ENCODE measurements around the gene MGLL. TPM values are rescaled to one million over a fixed set of nuclear protein-coding genes. Genes with fewer than 3 reads are reported as not detected.

MGLL gene
- total RNA-seq, 1 experiment from 2014 or later, result 2.0 TPM

DNA sequence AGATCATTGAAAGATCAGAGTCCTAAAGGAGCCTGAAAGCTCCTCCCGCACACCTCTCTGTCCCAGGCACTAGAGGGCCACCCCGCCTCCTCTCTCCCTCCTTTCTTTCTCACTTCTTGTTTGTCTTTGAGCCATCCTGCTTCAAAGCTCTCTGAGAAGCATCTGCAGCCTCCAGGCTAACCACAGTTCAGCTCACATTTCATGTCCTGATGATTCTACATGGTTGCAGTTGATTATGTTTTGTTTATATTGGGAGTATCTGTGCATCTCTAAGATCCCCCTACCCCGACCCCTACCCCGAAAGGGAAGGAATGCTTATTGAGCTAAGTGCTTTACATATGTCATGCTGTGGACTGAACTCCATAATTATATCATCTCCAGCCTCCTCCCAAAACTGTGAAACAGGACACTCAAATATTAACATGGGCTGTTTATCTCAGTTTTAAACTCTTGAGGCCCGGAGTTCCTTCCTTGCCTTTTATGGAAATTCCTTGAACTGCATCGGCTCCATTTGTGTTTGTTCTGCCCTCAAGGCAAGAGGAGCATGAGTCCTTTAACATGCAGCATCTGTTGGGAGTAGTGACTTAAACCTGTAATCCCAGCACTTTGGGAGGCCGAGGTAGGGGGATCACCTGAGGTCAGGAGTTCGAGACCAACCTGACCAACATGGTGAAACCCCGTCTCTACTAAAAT is 30.9 kb downstream of the MGLL start:
- no peak for DNase-seq (ENCODE audit: extremely low read depth, low read depth)

DNA sequence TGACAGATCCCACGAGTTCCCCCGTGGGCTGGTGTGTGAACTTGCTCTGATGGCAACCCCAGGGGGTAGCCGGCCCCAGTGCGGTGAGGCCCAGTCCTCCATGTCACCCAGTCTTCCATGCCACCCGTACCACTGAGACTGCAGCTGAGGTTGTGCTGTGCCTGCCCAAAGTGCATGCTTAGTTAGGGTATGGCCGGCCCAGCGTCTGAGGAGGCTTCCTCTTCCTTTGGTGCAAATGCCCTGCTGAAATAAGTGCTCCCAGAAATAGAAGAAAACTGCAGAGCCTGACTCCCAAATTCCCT is 31.5 kb downstream of the MGLL start:
- DNase-seq (ENCODE audit: extremely low read depth, low read depth), result no peak

DNA sequence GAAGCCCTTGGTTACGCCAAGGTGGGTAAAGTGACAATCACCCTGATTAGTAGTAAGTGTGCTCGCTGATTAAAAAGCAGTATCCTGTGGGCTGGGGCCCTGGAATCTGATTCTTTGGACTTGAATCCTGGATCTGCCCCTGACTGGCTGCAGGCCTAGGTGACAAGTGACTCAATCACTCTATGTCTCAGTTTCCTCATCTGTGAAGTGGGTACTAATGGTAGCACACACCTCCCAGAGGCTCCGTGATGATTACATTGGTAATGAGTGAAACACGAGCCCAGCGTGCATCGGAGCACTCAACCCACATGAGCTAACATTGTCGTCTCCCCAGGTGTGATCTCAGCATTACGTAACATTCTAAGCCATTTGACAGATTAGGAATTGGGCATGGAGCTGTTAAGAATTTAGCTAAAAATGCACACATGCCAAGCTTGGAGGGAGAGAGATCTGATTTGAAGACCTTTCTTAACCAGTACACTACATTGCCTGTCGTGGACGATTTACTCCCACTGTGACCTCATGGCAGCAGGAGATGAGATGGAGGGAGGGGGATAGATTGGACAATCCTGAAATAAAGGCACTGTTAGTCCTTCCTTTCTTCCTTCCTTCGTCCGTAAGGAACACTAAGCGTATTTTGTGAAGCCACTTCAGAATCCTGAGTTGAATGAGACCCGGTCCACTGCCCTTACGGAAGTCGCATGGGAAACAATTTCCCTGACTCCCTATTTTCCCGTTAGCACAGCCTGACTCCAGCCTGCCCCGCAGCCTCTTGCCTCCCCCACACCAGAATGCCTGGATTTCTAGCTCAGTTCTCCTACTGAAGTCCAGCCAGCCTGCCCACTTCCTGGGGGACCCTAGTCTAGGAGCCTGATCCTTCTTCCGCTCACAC is 32.1 kb downstream of the MGLL start:
- no peak for DNase-seq (ENCODE audit: extremely low read depth, low read depth)

DNA sequence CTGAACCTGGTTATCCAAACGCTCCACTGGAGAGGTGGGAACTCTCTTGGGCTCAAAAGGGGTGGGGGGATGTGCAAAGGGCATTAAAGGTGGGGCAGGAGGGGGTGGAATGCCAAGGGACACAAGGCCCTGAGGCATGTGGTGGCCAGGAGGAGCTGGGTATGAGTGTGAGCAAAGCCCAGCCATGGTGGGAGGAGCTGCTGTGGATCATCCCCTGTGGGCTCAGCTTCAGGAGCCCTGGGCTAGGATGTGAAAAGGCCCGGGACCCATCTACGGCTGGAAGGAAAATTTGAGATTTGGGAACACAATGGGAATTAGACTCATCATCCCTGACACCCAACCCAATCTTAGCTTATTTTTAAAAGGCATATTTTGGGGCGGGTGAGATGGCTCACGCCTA is 33.3 kb downstream of the MGLL start:
- DNase-seq (ENCODE audit: extremely low read depth, low read depth), result no peak

DNA sequence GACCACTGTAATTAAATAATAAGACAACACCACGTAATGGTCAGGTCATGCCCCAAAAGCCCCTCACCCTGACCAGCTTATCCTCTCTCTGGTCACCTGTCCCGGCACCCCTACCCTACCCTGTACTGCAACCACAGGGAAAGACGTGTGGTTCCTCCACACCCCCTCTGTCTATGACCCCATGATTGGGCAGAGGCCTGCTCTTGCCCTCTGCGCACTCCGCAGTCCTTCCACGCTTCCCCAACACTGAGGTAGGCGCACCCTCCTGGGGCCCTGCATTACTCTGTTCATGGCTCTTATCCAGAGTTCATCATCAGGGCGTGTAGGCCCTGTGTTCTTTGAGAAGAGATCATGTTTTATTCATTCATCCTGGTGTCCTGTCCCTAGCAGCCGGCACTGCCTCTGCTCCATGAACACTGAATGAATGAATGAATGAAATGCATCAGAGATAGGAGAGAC is 33.8 kb downstream of the MGLL start:
- no peak for DNase-seq (ENCODE audit: extremely low read depth, low read depth)

DNA sequence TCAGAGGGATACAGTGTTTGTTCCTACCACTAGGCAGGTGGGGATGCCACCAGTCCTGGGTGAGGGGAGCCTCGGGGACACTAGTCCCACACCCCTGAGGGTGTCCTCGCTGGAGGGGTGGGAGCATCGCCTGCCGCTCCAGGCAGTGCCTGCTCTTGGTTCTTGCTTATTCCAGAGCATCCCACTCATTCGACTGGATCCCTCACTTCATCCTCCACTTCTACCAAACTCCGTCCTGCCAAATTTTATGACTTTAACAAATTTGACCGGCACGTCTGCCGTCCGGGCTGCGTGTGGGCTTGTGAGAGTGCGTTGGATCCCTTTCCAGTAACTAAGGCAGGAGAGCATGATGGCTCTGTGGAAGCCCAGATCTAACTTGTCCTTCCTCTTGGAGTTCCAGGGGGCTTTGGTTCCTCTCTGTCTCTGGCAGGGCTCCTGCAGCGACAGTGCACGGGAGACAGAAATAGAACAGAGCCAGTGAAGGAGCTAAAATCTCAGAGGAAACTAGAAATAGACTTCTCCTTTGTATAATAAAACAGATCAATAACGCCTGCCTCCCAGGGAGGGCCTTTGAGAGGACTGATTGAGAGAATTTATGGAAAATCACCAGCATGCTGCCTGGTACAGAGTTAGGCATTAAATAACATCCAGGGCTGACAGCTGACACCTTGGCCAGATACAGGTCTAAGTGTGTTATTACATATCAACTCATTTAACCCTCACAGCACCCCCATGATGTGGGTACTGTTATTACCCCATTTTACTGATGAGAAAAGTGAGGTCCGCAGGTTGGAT is 34.5 kb downstream of the MGLL start:
- DNase-seq (ENCODE audit: extremely low read depth, low read depth), result no peak

DNA sequence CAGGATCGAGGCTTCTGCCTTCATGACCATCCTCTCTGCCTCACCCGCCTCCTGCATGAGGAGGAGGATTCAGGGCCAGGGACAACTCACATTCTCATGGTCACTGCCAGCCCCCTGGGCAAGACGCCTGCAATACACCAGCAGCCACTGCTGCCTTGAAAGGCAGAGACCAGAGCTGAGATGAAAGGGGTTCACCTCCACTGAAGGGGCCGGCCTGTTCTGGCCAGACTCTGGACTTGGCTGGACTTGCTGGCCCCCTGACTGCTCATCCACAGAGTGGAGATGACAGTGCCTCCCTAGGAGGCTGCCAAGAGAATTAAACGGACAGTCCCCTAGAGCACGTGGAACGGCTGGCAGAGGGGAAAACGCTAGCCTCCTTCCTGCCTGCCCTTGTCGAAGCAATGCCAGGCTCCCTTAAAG is 35.2 kb downstream of the MGLL start:
- no peak for DNase-seq (ENCODE audit: extremely low read depth, low read depth)

DNA sequence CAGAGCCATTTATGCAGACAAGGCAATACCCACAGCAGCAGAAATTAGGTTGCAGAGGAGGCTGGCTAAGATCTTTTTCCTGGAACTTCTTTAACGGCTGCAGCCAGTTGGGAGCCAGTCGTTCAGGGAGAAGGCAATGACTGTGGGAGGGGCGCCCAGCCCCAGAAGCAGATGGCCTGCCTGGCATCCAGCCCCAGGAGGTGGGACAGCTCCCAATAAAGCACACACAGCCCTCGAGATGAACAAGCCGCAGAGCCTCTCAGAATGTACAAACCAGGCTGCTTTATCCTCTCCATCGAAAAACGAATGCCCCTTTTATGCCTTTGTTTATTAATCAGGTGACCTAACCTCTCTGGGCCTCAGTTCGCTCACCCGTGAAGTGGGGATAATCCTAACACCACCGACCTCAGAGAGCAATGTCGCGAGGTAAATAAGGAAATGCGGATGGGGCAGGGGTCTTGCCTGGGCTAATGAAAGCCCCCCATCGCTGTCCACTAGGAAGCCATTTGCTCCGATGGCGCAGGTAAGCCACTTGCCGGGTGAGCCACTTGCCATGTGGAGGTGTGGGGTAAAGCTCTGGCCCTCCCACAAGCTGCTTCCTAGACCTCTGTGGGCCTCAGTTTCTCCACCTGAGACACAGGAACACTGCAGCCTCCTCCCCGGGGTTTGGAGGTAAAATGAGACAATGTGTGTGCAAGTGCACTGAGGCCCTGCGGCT is 35.8 kb downstream of the MGLL start:
- DNase-seq (ENCODE audit: extremely low read depth, low read depth), result no peak

DNA sequence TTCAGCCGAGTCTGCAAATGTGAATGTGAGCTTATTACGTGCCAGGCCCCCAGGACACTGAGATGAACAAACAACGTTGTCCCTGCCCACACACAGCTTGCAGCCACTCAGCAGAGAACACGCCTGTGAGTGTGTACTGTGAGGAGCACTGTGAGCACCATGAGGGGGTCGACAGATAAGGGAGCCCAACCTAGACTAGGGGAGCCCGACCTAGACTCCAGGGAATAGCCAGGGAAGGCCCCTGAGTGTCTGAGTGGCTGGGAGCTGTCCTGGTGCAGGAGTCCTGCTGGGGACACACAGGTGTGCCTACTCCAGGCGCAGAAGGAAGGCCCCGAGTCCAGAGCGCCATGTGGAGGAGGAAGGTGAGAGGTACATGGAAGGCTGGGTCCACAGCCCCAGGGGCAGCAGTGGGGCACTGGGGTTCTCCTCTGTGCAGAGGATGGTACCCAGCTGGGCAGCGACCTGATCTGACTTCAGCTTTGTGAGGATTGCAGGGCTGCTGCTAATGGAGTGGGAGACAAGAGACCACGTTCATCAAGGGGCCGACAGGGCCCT is 36.5 kb downstream of the MGLL start:
- DNase-seq (ENCODE audit: extremely low read depth, low read depth), result no peak

DNA sequence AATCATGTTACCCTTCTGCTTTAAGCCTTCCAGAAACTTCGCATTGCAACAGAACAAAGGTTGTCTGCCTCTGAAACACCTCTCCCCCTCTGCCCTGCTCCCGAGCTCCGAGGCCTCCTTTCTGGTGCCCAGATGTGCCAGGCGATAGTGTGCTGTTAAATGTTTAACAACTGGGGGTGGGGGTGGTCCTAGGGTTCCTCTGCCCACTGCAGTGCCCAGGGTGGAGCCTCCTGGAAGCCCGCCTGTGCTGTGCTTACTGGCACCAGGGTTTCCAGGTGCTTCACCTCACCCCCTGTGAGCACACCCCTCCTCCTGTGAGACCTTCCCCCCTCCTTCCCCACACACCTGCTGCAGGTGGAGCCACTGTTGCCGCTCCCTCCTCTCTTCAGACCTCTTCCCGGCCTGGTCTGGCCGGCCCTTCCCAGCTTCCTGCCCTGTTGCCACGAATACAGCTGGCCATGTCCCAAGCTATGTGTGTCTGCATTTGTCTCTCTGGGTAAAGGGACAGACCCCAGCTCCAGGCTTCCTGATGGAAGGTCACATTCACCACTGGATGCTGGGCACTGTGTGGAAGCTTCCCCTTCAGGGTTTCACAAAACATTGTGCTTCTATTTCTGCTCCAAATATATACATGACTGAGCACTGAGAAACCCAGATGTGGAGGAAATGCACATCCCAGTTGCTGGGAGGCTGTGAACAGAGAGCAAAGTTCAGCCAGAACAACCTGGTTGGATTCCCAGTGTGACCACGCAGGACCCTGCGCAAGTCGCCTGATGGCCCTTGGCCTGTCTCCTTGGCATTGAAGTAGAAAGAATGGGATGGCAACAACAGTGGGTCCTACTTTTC is 37.2 kb downstream of the MGLL start:
- no peak for DNase-seq (ENCODE audit: extremely low read depth, low read depth)

DNA sequence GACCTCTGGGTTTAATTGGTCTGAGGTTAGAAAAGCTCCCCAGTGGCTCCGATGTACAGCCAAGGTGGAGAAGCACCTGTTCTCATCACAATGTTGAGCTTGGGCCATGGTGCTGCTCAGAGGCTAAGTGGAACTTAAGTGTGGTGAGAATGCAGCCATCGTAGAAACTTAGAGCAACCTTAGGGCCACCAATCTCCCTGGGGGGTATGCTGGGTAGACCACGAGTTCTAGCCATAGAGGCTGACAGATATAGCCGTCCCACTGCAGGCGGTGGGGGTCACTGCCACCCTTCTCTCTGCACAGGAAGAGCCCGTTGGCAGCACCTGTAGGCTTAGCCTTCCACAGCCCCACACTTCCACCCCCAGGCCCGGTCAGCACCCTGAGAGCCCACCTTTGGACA is 38.0 kb downstream of the MGLL start:
- no peak for DNase-seq (ENCODE audit: extremely low read depth, low read depth)

DNA sequence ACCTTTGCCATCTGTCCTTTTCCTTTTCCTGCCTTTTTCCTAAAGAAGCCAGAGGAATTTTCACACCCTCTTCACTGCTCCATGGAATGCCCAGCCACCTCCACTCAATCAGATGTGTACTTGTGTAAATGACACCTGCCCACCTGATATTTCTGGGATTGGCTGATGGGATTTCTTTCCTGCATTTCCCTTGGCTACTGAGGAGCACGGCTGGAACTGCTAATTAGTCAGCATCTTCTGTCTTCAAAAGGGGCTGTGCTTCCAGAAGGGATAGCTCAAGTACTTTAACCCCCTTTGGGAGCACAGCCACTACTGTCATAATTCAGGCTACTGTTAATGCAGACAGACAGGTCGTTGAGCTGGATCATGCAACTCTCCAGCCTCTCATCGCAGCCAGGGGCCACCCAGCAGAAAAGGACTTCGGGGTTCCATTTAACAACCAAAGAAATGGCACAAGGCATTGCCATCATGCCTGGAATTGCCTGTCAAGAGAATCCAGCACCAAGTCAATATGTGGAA is 38.6 kb downstream of the MGLL start:
- DNase-seq (ENCODE audit: extremely low read depth, low read depth), result no peak

DNA sequence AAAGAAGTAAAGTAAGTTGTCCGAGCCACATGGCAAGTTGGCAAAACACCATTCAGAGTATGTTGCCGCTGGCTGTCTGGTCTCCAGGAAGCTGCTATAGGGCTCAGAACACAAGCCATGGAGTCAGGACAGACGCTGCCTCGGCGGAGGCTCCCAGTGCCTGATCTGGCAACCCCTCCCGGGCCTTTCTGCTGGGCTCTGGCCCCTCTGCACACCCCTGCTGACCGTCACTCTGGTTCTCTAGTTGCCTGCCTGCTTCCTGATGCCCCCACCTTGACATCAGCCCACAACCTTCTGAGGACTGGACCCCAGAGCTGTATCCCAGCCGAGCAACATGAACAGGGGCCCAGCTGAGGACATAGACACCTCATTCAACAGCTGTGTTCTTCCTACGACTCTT is 39.1 kb downstream of the MGLL start:
- DNase-seq (ENCODE audit: extremely low read depth, low read depth), result no peak

DNA sequence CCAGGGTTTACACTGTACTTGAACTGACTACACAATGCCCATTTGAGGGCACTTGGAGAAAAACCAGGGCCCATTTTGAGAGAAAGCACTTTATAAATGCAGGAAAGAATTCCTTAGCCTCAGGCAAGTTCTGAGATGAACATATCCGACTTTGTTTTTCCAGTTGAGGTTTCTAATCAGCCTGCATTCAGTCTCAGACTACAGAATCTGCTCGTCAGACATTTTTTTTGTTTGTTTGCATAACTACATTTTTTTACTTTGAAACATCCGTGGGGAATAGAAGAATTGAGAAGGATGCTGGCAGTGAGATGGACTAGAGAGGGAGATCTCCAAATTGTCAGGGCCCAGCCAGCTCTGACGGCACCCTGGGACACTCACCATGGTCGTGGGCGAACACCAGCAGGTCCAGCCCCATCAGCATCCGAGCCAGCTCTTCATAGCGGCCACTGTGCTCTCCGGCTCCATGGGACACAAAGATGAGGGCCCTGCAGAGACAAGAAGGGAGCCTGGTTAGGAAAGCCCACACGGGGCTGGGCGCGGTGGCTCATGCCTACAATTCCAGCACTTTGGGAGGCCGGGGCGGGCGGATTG is 40.8 kb downstream of the MGLL start:
- no peak for DNase-seq (ENCODE audit: extremely low read depth, low read depth)

DNA sequence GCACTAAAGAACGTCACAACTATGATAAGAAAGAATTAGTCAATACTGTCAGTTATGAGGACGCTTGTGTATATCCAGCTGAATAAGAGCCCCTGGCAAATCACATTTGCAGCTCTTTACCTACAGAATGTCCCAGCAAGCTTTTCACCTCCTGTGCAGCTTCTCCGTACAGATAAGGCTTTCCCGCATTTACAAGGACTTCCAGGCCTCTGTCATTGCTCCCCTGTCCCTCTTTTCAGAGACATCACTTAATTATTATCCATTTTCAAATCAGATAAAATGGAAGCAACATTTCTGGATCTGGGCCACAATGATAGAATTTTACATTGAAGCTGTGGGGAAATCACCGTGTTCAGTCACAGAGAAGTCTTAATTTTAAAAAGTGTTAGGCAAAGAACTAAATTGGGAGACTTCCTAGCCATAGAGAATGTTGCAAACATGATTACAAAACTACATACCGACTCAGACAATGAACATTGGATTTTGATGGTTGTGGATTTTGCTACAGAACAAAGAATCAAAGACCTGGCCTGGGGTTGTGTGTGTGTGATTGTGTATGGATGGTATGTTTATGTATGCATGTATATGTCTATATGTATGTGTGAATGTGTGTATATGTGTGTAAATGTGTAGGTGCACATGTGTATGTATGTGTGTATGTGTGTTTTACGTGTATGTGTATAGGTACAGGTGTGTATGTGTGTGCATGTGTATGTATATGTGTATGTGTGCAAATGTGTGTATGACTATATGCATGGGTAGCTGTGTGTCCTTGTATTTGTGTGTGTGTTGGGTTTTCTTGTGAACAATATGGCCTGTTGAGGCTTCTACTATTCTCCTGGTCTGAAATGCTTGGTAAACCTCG is 41.5 kb downstream of the MGLL start:
- DNase-seq (ENCODE audit: extremely low read depth, low read depth), result no peak

DNA sequence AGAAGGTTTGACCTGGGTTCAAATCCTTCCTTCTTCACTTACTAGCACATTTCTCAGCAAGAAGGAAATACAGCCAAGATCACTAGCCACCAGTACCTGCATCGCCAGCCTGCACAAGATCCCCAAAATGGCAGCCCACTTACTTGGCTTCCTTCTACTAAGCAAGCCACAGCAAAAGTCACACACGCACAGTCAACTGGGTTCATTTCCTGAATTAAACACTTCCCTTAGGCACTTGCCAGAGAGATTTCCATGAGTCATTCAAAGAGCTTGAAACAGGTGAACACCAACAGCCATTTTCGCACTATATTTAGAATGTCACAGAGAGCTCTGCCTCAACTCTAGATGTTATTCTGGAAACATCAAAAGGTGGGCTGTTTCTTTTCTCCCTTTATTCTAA is 42.6 kb downstream of the MGLL start:
- DNase-seq (ENCODE audit: extremely low read depth, low read depth), result no peak

DNA sequence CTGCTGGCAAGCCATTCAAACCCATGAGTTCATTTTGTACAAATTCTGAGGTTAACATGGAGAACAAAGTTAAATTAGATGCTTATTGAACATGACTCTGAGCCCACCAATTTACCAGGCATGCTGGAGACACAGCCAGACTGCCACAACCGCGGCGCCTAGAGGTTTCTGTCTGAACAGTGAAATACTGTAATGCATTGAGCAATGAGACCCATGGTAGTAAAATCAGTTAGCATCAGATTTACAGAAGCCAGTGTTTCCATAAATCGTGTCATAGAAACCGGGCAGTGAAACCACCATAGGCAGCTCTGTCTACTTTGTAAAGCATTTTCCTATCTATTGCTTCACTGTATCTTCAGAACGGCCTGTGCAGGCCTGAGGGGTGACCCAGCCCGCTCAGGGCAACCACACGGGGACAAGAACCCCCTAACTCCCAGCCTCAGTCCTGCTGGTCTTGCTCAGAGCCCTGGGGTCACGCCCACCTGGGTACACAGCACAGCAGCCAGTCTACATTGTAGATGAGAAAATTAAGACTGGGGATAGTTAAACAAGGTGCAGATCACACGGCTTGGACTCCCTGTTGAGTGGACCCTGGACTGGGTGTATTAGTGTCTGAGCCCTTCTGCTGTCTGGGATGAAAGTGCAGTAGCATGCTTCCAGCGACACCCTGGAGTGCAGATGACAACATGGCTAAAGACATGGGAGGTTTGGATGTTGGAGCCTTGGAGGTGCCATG is 44.2 kb downstream of the MGLL start:
- no peak for DNase-seq (ENCODE audit: extremely low read depth, low read depth)
